GM12878 (cell line): Measurements from ENCODE around the gene C1RL. TPM values are rescaled to one million over a fixed set of nuclear protein-coding genes. Genes with fewer than 3 reads are reported as not detected.
A peak's percentile ranks its signal among the peaks of the same experiment; 100 is the strongest.

Experiments used
- ATAC-seq: fragments of 200-7000 bp; cut with Tn5 transposase; 3 replicates; pipeline ENCODE4 v1.9.1; 2020; ENCODE audit warnings: mild to moderate bottlenecking, moderate library complexity
- Bru-seq: library from RNA; stranded (reverse); fragments of 400-500 nt; gene quantifications from one replicate; lab custom pipeline; 2021; lab: Mats Ljungman, UMichigan
- BruChase-seq, 2 experiments: library from RNA; stranded (reverse); fragments of 400-500 nt; gene quantifications; one replicate each; lab custom pipeline; 2021; lab: Mats Ljungman, UMichigan
- BruUV-seq: library from RNA; stranded (reverse); fragments of 400-500 nt; replicated peaks from 2 replicates; lab custom pipeline; 2021; lab: Mats Ljungman, UMichigan
- CTCF ChIA-PET: fragments of 300-600 bp; sonication (Branson Sonifier 250); formaldehyde crosslinking; extraction: SDS; loops from one replicate; lab custom pipeline; 2021; ENCODE audit warnings: inconsistent platforms; lab: Yijun Ruan, JAX
- POLR2A ChIA-PET: fragments of 350-600 bp; formaldehyde crosslinking; extraction: SDS; loops from one replicate; lab custom pipeline; 2021; ENCODE audit warnings: inconsistent platforms; lab: Charles Lee
- RAD21 ChIA-PET: fragments of 300-600 bp; sonication (Branson Sonifier 250); formaldehyde crosslinking; loops from one replicate; lab custom pipeline; 2023; ENCODE audit warnings: antibody characterized with exemption; ENCODE audit not compliant: unreplicated experiment; lab: Charles Lee
- SMC1A ChIA-PET: fragments of 300-600 bp; sonication (Branson Sonifier 250); formaldehyde crosslinking; loops from one replicate; lab custom pipeline; 2023; ENCODE audit not compliant: unreplicated experiment, uncharacterized antibody; lab: Charles Lee
- DNase-seq: peaks from one replicate; pipeline ENCODE4 v3.0.0-alpha.2; 2011; ENCODE audit warnings: low read depth, low spot score
- FAIRE-seq: peaks from 3 replicates; lab custom pipeline; 2011; peaks lifted over from hg19 to GRCh38; lab: Jason Lieb, UNC
- H2AFZ ChIP-seq: 2 replicates; pipeline ENCODE4 v1.6.0; 2011; ENCODE audit warnings: low read depth, low read length, control low read depth; ENCODE audit not compliant: control insufficient read depth
- H3K27ac ChIP-seq: 2 replicates; pipeline ENCODE4 v1.5.1; 2011; ENCODE audit warnings: control low read depth; ENCODE audit not compliant: control insufficient read depth, insufficient read depth
- H3K27me3 ChIP-seq, 2 experiments: replicated peaks in 1 of 2; 2 replicates each; pipeline versions ENCODE4 v1.6.0 to v1.6.1; 2011; ENCODE audit warnings: low read length in 1 of 2; ENCODE audit not compliant: control insufficient read depth in 2 of 2, insufficient read depth in 2 of 2
- H3K36me3 ChIP-seq, 2 experiments: 2 replicates each; pipeline ENCODE4 v1.5.1; 2011; ENCODE audit warnings: low read length in 1 of 2; ENCODE audit not compliant: control insufficient read depth in 2 of 2, insufficient read depth in 2 of 2
- H3K4me1 ChIP-seq: 2 replicates; pipeline ENCODE4 v1.6.1; 2011; ENCODE audit warnings: mild to moderate bottlenecking, low read length, moderate library complexity, mixed read lengths; ENCODE audit not compliant: control insufficient read depth, insufficient read depth
- H3K4me2 ChIP-seq: 2 replicates; pipeline ENCODE4 v1.6.0; 2011; ENCODE audit warnings: control low read depth; ENCODE audit not compliant: control insufficient read depth, insufficient read depth
- H3K4me3 ChIP-seq: fragments of 200-600 bp; sonication (generic); 2 replicates; pipeline ENCODE4 v1.5.1; 2016
- H3K79me2 ChIP-seq: 2 replicates; pipeline ENCODE4 v1.6.0; 2011; ENCODE audit warnings: low read length; ENCODE audit not compliant: control insufficient read depth, insufficient read depth
- H3K9ac ChIP-seq: 2 replicates; pipeline ENCODE4 v1.8.0; 2011; ENCODE audit warnings: low read length, control low read depth, mixed read lengths; ENCODE audit not compliant: control insufficient read depth, insufficient read depth
- H3K9me3 ChIP-seq: replicated peaks from 3 replicates; pipeline ENCODE4 v1.5.1; 2011; ENCODE audit warnings: mild to moderate bottlenecking, low read length; ENCODE audit not compliant: control insufficient read depth, insufficient read depth
- H4K20me1 ChIP-seq: 2 replicates; pipeline ENCODE4 v1.6.0; 2011; ENCODE audit not compliant: control insufficient read depth, insufficient read depth
- CEBPB ChIP-seq, 2 experiments: fragments of 150-350 bp in 1 of 2; IDR thresholded peaks; 2 replicates each; pipeline ENCODE4 v1.6.1; 2012 to 2014; ENCODE audit warnings: low read depth in 2 of 2, low read length in 2 of 2, borderline replicate concordance in 1 of 2, inconsistent platforms in 1 of 2
- CREB1 ChIP-seq: IDR thresholded peaks from 2 replicates; pipeline ENCODE4 v1.6.1; 2012; ENCODE audit warnings: low read depth, mild to moderate bottlenecking, inconsistent platforms
- EED ChIP-seq: sonication (generic); IDR thresholded peaks from 2 replicates; pipeline ENCODE4 v1.6.1; 2016; ENCODE audit warnings: antibody characterized with exemption, low read depth
- EGR1 ChIP-seq, 2 experiments: IDR thresholded peaks; 1 replicate in 1 of 2; 2 replicates in 1 of 2; pipeline ENCODE4 v1.6.1; 2011 to 2012; ENCODE audit warnings: low read depth in 2 of 2, low read length in 2 of 2, borderline replicate concordance in 1 of 2, mild to moderate bottlenecking in 1 of 2, moderate library complexity in 1 of 2
- ELK1 ChIP-seq: IDR thresholded peaks from 2 replicates; pipeline ENCODE4 v1.6.1; 2012; ENCODE audit warnings: low read depth, low read length, improper control_type of control experiment
- ETV6 ChIP-seq, 2 experiments: fragments of 450-650 bp in 1 of 2; IDR thresholded peaks in 1 of 2; conservative IDR thresholded peaks in 1 of 2; 2 replicates each; pipeline ENCODE4 v1.6.1; 2014; ENCODE audit warnings: antibody characterized with exemption in 1 of 2, borderline replicate concordance in 1 of 2, low read depth in 1 of 2, mild to moderate bottlenecking in 1 of 2, moderate library complexity in 1 of 2
- NBN ChIP-seq: fragments of 450-650 bp; IDR thresholded peaks from 2 replicates; pipeline ENCODE4 v1.6.1; 2016
- RAD21 ChIP-seq: IDR thresholded peaks from 2 replicates; pipeline ENCODE4 v1.6.1; 2011; ENCODE audit warnings: mild to moderate bottlenecking, low read depth, low read length, moderate library complexity; ENCODE audit not compliant: insufficient read depth
- SMARCA5 ChIP-seq: fragments of 450-650 bp; IDR thresholded peaks from 2 replicates; pipeline ENCODE4 v1.6.1; 2017; ENCODE audit warnings: mild to moderate bottlenecking
- TAF1 ChIP-seq: IDR thresholded peaks from 2 replicates; pipeline ENCODE4 v1.6.1; 2011; ENCODE audit warnings: mild to moderate bottlenecking, low read depth, low read length, borderline replicate concordance
- WRNIP1 ChIP-seq: IDR thresholded peaks from 2 replicates; pipeline ENCODE4 v1.6.1; 2011; ENCODE audit warnings: low read depth, low read length, improper control_type of control experiment, borderline replicate concordance
- ZBTB4 ChIP-seq: fragments of 450-650 bp; formaldehyde crosslinking; IDR thresholded peaks from 2 replicates; pipeline ENCODE4 v1.4.0; 2022; ENCODE audit warnings: mild to moderate bottlenecking, moderate library complexity
- ZNF622 ChIP-seq: fragments of 450-650 bp; IDR thresholded peaks from 2 replicates; pipeline ENCODE4 v1.6.1; 2017; ENCODE audit warnings: mild to moderate bottlenecking, inconsistent platforms
- WGBS: methylation state at CpG from one replicate; pipeline ENCODE4 v1.1.6; 2016; ENCODE audit warnings: low lambda C conversion rate; ENCODE audit not compliant: insufficient replicate concordance, insufficient coverage; ENCODE audit errors: missing lambda C conversion rate; 5-methylcytosine and 5-hydroxymethylcytosine counted together
- in situ Hi-C: fragments of 300-500 bp; cut with MboI; formaldehyde crosslinking; loops from 9 replicates; pipeline ENCODE4 v1.14.3; 2018; ENCODE audit warnings: mixed read lengths
- intact Hi-C: fragments of 100-400 bp; cut with micrococcal nuclease; formaldehyde crosslinking; loops from one replicate; pipeline ENCODE4 v1.14.2; 2022; ENCODE audit not compliant: unreplicated experiment
- long read RNA-seq, 2 experiments: library from polyadenylated mRNA; unstranded; transcript quantifications; one replicate each; pipeline ENCODE4 v2.0.0, GENCODE V29; 2019 to 2020
- polyA minus RNA-seq, 3 experiments: library from RNA; depleted of rRNA, polyadenylated mRNA; stranded (reverse); fragments of >200 nt; gene quantifications; 2 replicates each; pipeline ENCODE4 v1.2.3, GENCODE V29; 2011
- polyA plus RNA-seq, 11 experiments: library from polyadenylated mRNA; depleted of rRNA in 4 of 11; unstranded in 6 of 11; stranded (reverse) in 5 of 11; fragments of >200 nt; fragmentation: Nextera tagmentation in 4 of 11; fragmentation: Illumina TruSeq in 1 of 11; extraction: Ambion mirVana in 4 of 11; extraction: Trizol in 1 of 11; gene quantifications; 1 replicate in 1 of 11; 2 replicates in 10 of 11; pipeline versions ENCODE4 v1.2.1 to v1.2.3, GENCODE V29; 2011 to 2016; ENCODE audit warnings: inconsistent platforms in 2 of 11, missing spikeins in 2 of 11, low read depth in 1 of 11
- total RNA-seq, 4 experiments: library from RNA; depleted of rRNA in 3 of 4; stranded (reverse); fragments of >200 nt in 3 of 4; fragmentation: Illumina TruSeq in 1 of 4; extraction: Trizol in 1 of 4; gene quantifications; 2 replicates each; pipeline versions ENCODE4 v1.2.1 to v1.2.3, GENCODE V29; 2013 to 2021

Gene C1RL
- 30.5 and 32.9 TPM in 2 replicates for total RNA-seq (2013; cell fraction: nucleolus; rRNA removed)
- total RNA-seq (2014; rRNA removed) (10.7 and 12.8 TPM in 2 replicates), total RNA-seq (2014; rRNA removed; fragmentation: Illumina TruSeq; extraction: Trizol) (10.2 and 11.7 TPM in 2 replicates), total RNA-seq (2021) (10.3 and 11.5 TPM in 2 replicates), polyA plus RNA-seq (2011; rRNA removed) (4.9 and 5.8 TPM in 2 replicates), polyA plus RNA-seq (2014; fragmentation: Illumina TruSeq; extraction: Trizol) (10.5 and 16.3 TPM in 2 replicates), polyA plus RNA-seq (2014; fragmentation: Nextera tagmentation; extraction: Ambion mirVana) (1 to 10 TPM; 1.3 to 2.5 TPM), polyA plus RNA-seq (2014; rRNA removed) (10.6 and 14.2 TPM in 2 replicates), polyA plus RNA-seq (2016; fragmentation: Nextera tagmentation; extraction: Ambion mirVana) (1 to 10 TPM; 4.7 to 6.0 TPM), polyA minus RNA-seq (2011; rRNA and poly(A)+ RNA removed) (9.8 and 12.7 TPM in 2 replicates), Bru-seq, nascent RNA (percentile 68 among the genes with signal in this experiment), BruChase-seq, experiment 1, labeled RNA remaining after a 6-hour chase (percentile 68 among the genes with signal in this experiment), BruChase-seq, experiment 2, labeled RNA remaining after a 2-hour chase (percentile 60 among the genes with signal in this experiment)
- polyA plus RNA-seq (2011; ENCODE audit: low read depth) = 3.7 TPM
- polyA plus RNA-seq (2011; cell fraction: cytosol; rRNA removed) = 7.6 and 8.8 TPM in 2 replicates
- polyA plus RNA-seq (2011; cell fraction: nucleus; rRNA removed) = 8.4 and 10.5 TPM in 2 replicates
- polyA plus RNA-seq (2012) = 6.3 and 9.0 TPM in 2 replicates
- 8.7 and 14.0 TPM in 2 replicates for polyA minus RNA-seq (2011; cell fraction: cytosol; rRNA and poly(A)+ RNA removed)
- 5.9 and 11.1 TPM in 2 replicates for polyA minus RNA-seq (2011; cell fraction: nucleus; rRNA and poly(A)+ RNA removed)
- long read RNA-seq, experiment 1 = 0 reads
- long read RNA-seq, experiment 2, partial matches to known transcripts = 1 of 4 reads
- long read RNA-seq, experiment 2, other reads (novel, unspliced or antisense) = 1 of 4 reads

DNA sequence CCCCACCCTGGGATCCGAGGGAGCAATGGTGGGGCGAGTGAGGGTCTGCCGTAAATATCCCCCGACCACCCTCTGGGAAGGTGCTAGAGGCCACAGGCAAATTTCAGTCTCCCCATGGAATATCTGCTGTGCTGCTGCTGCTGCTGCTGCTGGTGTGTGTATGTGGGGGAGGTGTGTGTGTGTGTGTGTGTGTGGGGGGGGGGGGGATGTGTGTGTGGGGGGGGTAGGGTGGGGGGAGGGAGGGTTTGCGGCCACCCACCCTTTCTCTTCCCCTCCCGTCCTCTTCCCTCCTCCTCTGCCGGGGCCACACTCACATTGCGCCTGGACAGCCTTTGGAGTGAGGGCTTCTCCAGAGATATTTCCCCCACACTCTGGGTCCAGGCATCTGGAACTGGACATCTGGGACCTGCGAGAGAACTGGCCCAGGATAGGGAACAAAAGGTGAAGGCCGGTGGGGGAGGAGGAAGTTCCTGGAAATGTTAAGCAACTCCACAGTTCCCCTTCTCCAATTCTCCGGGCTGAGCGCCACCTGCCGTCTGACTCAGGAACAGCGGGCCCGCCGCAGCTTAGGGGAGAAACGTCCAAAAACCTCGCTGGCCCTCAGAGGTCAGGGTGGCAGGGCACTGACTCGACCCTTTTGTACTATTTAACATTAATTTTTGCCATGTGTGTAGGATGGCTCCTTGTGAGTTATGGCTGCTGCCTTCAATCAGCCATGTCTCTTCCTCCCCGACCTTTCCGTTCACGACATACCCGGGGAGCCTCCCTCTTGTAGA, at the start of gene C1RL:
Gene C1RL (minus strand): TSS at position 419 of the 776 bp plus-strand sequence. CDS start 34 bp downstream, at position 385.
- BruUV-seq = TSS peak; percentile 64
- ATAC-seq (peak; percentile 68), DNase-seq (no peak), FAIRE-seq (peak; percentile 89)
- intact Hi-C loops (loop anchor here (2.0 kb wide), 1 partner anchor 164 kb away; the partner anchor contains the start of gene C12orf57), in situ Hi-C loops (no loop called here)
- peak within 1 kb of the TSS; percentile 100 for H3K9ac ChIP-seq
- ChIA-PET RAD21 (interaction anchor here (0.6 to 7.6 kb wide), 15 partner anchors 15 to 258 kb away, joined by 3 to 89 read pairs (median 4); partner anchors contain the start of genes C12orf57, CDCA3, LPCAT3 and RNU7-1), POLR2A (interaction anchor here (0.6 to 7.2 kb wide), 10 partner anchors 10 to 257 kb away, joined by 3 to 55 read pairs (median 4); partner anchors contain the start of genes C12orf57, CDCA3, CLSTN3 and LPCAT3), CTCF (interaction anchor here (0.6 to 7.7 kb wide), 32 partner anchors 10 to 765 kb away, joined by 3 to 61 read pairs (median 4); partner anchors contain the start of genes ATN1, C12orf57, C1R and CDCA3), SMC1A (interaction anchor here (0.8 to 3.5 kb wide), 14 partner anchors 13 to 257 kb away, joined by 3 to 37 read pairs (median 5); partner anchors contain the start of genes C12orf57, LPCAT3, RNU7-1 and USP5)
- peak within 1 kb of the TSS; percentile 96 for H3K4me3 ChIP-seq
- peaks cover 0 to 7% of the 10 kb centered on the region in 2 experiments; a peak in 2 of 4 replicates for H3K36me3 ChIP-seq
- peaks cover 6% of the 10 kb centered on the region for H3K9me3 ChIP-seq
- H2AFZ ChIP-seq = peak within 1 kb of the TSS; percentile 93
- H4K20me1 ChIP-seq = no peaks in the 10 kb centered on the region
- H3K79me2 ChIP-seq = peaks cover 33% of the 10 kb centered on the region
- H3K4me1 ChIP-seq = peaks cover 12% of the 10 kb centered on the region
- peak within 1 kb of the TSS; percentile 91 for H3K4me2 ChIP-seq
- H3K27me3 ChIP-seq = no peaks in the 10 kb centered on the region
- 8% methylated on average over 21 of the region's 23 CpGs for WGBS
- peak within 1 kb of the TSS; percentile 99 for H3K27ac ChIP-seq
- TF ChIP-seq EGR1 (IDR thresholded peaks at IDR 0.05; ENCODE audit: borderline replicate concordance in 1 of 2, low read depth in 2 of 2, low read length in 2 of 2) (peak in 1 of 2 experiments; percentile 40; a peak in 1 of 3 replicates), ZNF622 (no peak), EED (peak; percentile 76), SMARCA5 (peak; percentile 81; the same call in 1 of the 2 replicates), ZBTB4 (CRISPR knock-in tag) (no peak), WRNIP1 (no peak), CREB1 (peak; percentile 35; the same call in 1 of the 2 replicates), NBN (peak; percentile 62), TAF1 (0 out of 2 replicates have a peak, but pooled peaks have one; percentile 27), ELK1 (peak; percentile 34; the same call in 1 of the 2 replicates), CEBPB (IDR thresholded peaks at IDR 0.05; ENCODE audit: borderline replicate concordance in 1 of 2, low read depth in 2 of 2, low read length in 2 of 2) (peak in 1 of 2 experiments; percentile 72; a peak in 2 of 4 replicates), RAD21 (peak; percentile 56; the same call in 1 of the 2 replicates), ETV6 (conservative IDR thresholded peaks at IDR 0.05 in 1 of 2, IDR thresholded peaks at IDR 0.05 in 1 of 2; ENCODE audit: borderline replicate concordance in 1 of 2, low read depth in 1 of 2) (peak in 1 of 2 experiments; percentile 67; a peak in 2 of 4 replicates)
